Fibroblast of skin of right quadriceps (primary cell): ENCODE measurements around the gene SNCA.

Experiments used
- DNase-seq: peaks from one replicate; pipeline ENCODE4 v3.0.0-alpha.2; 2013

Gene SNCA

DNA sequence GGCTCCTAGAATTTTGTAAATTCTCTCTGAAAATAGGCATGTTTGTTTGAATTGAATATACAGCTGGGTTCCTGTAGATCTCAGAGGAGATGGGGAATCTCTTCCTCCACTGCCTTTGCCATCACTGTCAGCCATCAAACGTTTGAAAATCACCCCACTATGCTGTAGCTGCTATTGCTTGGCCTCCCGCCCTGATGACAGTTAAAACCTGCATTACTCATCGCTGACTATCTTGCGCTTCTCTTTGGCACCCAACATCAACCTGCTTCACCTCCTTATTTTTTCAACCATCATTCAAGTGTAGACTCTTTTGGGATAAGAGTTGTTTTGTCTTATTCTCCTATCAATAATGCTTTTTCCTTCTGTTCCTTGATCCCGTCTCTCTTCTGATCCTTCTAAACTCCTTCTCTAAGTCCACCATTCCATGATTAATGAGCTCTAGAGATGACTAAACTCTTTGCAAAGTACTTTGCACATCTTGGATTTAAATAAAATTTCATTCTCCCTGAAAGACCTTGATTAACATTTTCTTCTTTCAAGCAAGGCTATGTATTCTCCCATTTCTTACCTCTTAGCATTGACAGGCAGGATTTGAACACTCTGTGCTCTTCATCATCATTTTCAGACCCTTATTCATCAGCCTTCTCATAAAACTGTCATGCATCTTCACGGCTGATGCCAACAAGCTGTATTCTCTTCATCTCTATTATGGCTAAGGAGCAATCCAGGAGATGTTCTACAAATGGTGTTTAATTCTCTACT is 133.0 kb downstream of the SNCA start:
- DNase-seq: no peak

DNA sequence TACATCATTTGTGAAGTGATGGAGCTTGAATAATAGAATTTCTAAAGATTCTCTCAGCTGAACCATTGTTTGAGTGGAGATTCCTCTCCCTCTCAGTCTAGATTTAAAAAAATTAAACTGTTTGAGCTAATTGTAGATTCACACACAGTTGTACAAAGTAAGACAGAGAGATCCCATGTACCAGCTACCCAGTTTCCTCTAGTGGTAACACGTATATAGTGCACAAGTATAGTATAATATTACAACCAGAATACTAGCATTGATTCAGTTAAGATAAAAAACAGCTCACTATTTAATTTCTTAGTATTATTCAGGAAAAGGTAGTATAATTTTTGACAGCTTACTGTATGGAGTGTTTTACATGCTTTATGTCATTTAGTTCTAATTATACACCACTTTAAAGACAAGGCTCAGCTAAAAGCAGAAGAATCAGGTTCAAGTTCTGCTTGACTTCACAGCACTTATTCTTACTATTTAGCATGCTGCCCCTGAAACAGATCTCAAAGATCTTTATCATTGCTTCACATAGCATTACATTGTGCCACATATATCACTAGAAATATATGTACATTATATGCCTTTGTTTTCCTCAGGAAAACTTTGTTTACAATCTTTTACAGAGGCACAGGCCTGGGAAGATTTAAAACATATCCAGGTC is 136.1 kb downstream of the SNCA start:
- no peak for DNase-seq

- no peak for DNase-seq
Measured at GRCh38 chr4:89685690-89686089, 151.3 kb downstream of the SNCA start.

- DNase-seq: no peak
Measured at GRCh38 chr4:89685277-89685676, 151.7 kb downstream of the SNCA start.

DNA sequence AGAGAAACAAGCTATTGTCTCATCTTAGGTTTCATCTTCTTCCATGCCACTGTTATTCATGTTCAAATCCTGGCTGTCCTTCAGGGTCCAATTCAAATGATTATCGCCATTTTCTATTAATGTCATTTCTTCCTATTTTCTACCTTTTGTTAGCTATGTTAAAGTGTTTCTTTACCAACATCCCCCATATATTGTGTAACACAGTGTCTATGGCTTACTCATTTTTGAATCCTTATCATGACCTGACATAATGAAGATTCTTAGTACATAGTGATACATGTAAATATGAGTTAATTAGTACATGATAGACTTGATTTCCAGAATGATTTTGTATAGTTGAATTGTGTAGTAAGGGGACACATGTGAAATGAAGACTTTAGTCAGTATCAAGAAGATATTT is 152.4 kb downstream of the SNCA start:
- DNase-seq: no peak

- no peak for DNase-seq
Measured at GRCh38 chr4:89682808-89683207, 154.2 kb downstream of the SNCA start.

- no peak for DNase-seq
Measured at GRCh38 chr4:89681671-89682070, 155.3 kb downstream of the SNCA start.

GRCh38 chr4:89681219-89681618 is 155.7 kb downstream of the SNCA start:
- DNase-seq: no peak

DNA sequence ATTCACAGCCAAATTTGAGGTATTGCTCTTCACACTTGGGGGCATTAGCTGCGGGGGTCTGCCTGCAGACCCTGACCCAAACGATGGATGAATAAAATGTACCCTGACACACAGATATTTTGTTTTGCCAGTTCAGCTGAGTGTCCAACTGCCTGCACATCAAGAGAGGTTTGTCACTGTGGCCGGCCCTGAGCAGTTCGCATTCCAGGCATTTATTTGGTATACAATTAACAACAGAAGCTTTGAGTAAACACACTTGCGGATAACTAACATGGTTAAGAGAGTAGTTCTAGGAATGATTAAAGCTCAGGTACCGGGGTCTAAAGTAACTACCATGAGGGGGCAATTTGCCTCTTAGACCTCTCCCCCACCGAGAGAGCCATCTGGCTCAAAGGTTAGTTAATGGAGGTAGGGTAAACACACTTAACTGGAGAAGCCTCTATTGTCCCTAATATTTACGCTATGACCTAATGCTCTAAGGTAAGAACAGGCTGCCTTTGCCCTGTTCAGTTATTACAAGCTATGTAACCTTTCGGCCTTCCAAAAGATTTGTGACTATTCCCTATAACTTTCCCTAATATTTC is 162.0 kb downstream of the SNCA start:
- DNase-seq: no peak
